GM18519 (cell line): ENCODE data around the gene LSAMP.
"Not testable (repeated sequence)": the region's sequence is repeated elsewhere in the genome, so short reads cannot be mapped to it uniquely, and the experiment has no call there.

Source experiments
- ATAC-seq: cut with Tn5 transposase; IDR thresholded peaks from one replicate; pipeline ENCODE4 v1.9.1; 2021; ENCODE audit warnings: mild to moderate bottlenecking, moderate library complexity; ENCODE audit not compliant: unreplicated experiment, low FRiP score

The LSAMP gene

DNA sequence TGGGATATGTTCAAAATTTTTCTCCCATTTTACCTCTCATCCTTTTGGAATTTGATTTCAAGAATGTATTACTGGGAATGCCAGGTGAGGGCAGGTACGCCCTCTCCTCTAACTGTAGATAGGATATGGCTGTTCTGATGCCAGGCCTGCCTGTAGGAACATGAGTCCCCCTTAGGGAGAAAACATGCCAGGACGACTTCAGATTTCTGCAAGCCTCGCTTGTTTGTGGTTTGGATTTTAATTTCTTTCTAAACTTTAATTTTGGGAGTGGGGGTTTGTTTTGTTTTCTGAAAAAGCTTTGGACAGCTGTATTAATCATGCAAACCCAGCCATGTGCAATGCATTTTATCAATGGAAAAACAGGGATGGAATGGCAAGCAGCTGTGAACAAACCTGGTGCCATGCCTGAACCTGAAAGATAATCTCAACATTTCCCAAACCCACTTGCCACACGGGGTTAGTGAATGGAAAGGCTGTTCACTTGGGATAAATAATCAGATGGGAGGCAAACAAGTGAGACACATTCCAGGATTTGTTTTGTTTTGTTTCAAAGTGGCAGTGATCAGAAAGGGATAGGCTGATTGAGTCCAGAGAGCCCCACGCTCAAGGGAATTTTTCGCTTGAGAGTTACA is 614.4 kb downstream of the LSAMP start:
- no peak for ATAC-seq

DNA sequence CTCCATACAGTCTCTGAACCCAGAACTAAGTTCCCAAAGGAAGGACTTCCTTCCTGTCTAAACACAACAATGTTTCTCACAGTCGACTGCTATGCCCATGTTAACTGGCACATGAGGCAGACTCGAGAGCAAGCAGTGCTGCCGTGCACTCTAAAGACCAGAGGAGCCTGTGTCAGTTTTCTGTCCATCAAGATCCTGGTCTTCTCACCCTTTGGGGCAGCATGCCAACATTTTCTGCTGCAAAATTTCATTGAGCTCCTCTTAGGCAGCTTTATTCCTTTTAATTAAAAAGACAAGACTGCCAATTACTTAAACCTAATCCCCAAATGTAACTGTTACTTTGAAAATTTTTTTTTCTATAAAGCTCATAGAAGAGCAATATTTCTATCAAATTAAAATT is 616.9 kb downstream of the LSAMP start:
- ATAC-seq: no peak

DNA sequence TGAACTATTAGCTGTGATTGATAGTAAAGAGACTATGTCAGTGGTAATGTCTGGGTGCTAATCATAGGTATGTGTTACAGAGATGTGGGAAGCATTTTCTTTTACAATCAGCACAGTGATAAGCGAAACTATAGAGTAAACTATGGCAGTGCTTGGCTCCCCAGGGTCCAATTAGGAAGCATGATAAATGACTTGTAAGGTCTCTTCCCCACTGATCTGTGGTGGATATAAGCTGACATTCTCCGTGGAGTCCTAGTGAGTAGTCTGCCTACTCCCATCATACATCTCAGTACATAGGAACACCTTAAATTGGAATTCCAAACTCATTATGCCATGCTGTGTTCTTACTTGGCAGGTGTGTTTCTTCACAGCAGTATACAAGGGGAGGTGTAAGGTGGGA is 617.8 kb downstream of the LSAMP start:
- ATAC-seq: no peak

DNA sequence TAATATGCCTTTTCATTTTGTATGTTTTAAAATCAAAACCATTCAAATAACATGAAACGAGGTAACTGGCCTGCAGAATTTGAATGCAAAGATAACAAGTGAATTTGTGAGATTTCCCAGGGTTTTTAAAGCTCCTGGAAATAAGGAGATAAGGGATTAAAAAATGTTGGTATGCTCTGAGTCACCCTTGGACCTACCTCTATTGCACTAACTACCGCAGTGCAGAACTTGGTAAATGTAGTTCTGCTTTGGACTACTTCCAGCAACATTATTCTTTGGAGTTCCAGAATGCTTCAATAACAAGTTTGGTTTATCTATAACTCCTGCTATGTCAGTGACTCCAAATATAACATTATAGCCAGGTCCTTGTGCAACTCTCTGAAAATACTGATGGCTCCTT is 620.2 kb downstream of the LSAMP start:
- no peak for ATAC-seq

DNA sequence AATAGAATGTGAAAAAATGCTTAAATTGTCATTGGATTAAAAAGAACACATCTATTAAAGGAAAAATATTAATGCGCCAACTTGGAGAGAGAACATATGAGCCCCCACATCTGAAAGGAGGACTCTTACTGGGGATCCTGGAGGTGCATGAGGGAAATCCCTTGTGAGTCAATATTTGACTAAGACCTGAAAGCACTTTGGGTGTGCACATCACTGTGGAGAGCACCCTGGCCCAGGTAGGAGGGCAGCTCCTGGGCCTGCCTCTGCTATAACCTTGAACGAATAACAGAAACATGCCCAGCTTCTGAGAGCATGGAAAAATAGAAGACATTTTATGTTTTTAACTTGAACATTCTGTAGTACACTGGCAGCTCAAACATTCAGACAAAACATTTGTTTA is 622.2 kb downstream of the LSAMP start:
- no peak for ATAC-seq

DNA sequence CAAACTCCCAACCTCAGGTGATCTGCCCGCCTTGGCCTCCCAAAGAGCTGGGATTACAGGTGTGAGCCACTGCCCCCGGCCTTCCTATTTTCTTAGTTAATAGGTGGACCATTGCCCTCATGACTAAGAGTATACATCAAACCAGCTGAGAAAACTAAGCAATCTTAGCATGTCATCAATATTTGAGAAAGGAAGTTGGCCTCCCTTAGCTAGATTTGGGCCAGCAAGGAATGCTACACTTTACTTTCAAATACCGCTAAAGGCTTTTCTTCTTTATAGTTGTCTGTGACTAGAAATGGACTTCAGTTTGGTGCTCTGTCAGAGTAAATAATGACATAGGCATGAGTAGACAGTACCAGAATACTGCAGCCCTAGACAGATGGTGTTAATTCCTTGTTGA is 622.7 kb downstream of the LSAMP start:
- no peak for ATAC-seq

DNA sequence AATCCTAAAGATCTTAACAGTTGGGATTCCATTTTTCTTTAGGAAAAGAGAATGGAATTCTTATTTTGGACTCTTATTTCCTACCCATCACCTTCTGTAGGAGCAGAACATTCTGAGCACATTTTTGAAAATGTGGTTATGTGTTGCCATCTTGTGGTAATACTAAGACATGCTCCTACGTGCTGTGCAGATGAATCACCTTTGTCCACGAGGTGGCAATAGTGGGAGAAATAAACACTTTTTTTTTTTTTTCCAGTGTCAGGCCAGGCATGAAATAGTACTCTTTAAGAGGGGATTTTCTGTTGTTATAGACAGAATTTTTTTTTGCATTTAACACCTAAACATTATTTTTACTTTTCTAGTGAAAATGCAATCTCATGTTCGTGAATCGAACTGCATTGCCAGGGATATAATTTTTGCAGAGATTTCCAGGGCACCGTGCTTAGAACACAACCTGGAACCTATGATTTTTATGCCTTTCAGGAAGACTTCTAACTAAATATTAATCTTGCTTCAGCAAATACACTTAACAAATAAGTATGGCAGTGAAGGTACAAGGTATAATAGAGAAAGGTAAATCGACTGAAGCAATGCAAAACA is 625.4 kb downstream of the LSAMP start:
- peak; percentile 90 for ATAC-seq

DNA sequence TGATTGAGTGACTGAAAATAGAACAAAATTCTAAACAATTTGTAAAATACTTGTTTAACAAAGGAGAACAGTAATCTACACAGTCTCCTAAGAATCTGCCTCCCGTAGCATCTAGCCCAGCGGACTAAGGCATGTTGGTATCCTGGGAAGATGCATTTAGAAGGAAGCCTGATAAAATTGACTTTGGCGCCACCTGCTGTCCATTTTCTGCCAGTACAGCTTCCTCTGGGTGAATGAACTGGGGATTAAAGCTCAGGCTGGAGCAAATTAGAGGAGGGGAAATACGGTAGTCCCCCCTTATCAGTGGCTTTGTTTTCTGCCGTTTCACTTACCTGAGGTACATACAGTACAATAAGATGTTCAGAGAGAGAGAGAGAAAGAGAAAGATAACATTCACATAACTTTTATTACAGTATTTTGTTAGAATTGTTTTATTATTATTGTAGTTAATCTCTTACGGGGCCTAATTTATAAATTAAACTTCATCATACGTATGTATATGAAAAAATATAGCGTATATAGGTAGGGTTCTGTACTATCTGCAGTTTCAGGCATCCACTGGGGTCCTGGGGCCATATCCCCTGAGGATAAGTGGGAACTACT is 630.4 kb downstream of the LSAMP start:
- ATAC-seq: no peak

DNA sequence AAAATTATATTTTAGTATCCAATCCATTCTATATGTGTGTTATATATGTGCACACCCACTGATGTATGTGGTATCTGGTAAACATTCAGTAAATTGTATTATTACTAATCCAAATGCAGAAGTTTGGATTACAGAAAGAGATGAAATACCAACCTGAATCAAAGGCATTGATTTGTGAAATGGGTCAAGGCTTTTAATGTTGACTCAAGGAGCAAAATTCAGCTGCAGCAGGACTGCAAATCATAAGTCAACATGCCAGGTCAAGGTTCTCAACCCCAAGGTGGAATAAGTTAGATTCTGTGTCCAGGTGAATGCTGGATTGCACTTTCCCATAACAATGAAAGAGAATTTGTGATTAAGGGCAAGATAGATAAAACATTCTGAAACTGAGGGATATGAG is 631.3 kb downstream of the LSAMP start:
- ATAC-seq: no peak

DNA sequence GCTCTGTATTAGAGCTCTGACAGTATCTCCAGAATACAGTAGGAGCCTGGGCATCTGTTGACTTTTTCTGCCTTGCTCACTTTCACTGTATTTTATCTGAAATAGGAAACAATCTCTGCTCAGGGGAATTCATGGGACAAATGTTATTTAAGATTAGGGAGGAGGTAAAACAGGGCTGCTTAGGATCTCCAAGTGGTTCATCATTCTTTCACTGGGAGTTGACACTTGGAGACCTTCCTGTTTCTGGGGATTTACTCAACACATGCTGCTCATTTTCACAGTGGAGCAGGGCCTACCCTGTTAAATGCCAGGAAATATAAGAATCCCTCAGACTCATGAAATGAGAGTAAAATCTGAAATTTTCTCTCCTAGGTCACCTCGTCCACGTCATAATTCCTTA is 636.5 kb downstream of the LSAMP start:
- no peak for ATAC-seq

DNA sequence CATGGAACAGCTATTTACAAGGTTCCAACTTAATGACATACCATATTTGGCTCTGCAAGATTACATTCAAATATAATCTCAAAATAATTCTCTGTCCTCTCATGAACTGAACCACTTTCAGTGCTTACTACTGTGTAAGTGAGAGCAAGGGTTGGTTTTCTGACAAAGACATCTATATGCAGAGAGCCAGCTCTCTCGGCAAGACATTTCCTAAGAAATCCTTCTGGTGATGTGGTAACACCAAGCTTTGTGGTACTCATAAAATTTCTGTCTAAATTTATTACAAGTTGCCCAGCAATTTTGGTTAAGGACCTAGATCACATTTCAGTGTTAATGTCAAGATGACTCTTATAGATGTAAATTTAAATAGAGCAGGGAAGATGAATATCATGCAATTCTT is 637.0 kb downstream of the LSAMP start:
- ATAC-seq: no peak

DNA sequence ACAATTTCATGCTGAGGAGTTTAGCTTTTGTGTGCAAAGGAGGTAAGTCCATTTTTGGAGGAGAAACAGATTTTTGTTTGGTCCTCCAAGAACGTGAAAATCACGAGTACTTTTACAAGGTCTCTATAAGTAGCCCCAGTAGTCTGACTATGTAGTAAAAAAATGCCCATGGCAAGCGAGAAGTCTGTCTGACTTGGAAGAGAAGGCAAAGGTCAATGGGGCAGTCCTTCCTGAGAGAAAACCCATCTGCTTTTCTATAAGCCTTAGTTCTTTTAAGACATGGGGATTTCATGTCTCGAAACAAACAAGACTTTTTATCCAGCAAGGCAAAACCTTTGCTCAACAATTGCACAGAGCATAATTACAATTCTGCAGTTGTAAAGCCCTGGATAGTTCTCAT is 638.8 kb downstream of the LSAMP start:
- no peak for ATAC-seq

DNA sequence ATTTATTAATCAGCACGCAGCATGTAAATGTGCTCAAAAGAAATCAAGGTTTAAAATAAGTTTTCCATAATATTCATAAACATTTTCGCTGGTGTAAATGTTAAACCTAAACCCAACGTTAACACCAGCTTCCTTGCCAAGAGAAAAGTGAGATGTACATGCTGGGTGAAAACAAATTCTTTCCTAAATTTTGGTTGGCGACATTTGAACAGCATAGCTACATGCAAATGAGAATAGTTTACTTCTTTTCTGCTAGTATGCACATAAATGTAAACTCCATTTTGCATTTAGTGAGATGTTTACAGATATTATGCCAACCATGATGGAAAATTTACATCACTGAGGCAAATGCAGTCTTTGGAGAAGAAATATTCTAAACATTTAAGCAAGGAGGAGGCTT is 639.8 kb downstream of the LSAMP start:
- ATAC-seq: no peak

DNA sequence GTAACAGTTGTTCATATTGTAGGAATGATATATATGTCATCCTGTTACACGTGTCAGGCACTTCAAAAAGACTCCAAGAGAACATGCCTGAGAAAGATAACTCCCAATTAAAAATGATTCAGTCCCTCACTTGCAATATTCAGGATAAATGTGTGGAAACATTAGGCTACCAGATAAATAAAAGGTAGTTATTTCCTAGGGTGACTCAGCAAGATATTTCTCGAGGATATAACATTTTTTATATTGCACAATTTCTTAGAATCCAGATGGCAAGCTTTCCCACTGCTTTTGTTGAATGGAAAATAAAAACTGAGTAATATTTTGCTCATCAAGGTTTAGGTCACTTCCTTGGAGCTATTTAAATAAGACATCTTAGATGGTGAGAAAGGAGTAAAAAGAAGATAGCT is 640.6 kb downstream of the LSAMP start:
- ATAC-seq: no peak

DNA sequence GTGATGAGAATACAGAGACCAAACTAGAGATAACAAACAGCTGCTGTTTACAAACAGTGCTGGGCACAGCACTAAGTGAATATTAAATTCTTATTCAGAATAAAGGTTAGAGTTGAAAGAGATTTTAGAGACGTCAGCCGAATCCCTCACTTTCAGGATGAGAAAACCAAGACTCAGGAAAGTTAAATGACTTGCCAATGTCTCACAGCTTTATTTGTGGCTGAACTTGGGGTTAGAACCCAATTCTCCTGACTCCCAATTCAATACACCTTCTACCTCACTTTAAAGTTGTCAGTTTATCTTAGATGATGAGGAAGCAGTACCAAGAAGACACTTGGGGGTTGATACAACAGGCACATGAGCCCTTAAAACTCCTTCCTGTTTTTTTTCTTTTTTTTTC is 641.1 kb downstream of the LSAMP start:
- no peak for ATAC-seq

DNA sequence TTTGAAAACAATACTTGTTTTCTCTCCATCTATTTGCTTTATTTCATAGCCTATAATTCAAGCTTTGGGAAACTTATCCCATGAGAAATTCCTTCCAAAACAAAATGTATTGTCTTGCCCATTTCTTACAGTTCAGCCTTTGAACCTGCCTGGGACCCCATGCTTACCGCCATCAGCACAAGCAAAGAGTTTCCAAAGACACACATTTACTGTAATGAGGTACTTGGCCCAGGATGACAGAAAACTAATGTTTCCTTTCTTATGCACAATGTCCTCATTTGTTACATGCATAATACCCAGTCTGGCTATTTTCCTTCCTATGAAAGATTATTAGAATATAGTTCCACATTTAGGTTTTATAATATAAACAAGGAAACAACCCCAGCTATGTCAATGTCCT is 641.6 kb downstream of the LSAMP start:
- no peak for ATAC-seq

DNA sequence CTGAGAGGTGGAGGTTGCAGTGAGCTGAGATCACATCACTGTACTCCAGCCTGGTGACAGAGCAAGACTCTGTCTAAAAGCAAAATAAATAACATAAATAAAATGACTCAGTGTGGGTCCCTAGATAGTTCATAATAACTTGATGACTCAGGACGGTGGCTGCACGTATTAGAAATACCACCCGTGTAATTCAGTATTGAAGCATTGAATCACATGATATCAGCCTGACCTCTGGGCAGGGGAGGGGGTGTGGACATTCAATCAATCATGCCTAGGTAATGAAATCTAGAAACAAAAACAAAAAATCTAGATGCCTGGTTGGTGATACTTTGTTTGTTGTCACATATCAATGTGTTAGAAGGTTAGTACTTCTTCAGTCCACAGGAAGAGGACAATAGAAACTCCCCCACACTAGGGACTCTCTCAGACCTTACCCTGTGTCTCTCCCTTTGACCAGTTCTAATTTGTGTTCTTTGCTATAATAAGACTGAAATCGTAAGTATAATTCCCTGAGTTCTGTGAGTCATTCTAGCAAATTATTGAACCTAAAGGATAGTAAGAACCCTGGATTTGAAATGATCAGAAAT is 644.7 kb downstream of the LSAMP start:
- no peak for ATAC-seq

DNA sequence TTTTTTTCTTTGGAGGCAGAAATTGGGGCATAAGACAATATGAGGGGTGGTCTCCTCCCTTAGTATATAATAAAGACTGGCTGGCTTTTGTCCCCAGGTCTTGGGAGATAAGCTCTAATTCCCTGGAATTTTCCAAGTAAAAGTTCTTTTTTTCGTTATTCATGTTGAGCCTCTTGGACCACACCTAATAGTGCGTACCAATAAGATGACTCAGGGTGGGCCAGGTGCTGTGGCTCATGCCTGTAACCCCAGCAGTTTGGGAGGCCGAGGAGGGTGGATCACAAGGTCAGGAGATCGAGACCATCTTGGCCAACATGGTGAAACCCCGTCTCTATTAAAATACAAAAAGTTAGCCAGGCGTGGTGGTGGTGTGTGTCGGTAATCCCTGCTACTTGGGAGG is 645.2 kb downstream of the LSAMP start:
- not testable (repeated sequence) for ATAC-seq

DNA sequence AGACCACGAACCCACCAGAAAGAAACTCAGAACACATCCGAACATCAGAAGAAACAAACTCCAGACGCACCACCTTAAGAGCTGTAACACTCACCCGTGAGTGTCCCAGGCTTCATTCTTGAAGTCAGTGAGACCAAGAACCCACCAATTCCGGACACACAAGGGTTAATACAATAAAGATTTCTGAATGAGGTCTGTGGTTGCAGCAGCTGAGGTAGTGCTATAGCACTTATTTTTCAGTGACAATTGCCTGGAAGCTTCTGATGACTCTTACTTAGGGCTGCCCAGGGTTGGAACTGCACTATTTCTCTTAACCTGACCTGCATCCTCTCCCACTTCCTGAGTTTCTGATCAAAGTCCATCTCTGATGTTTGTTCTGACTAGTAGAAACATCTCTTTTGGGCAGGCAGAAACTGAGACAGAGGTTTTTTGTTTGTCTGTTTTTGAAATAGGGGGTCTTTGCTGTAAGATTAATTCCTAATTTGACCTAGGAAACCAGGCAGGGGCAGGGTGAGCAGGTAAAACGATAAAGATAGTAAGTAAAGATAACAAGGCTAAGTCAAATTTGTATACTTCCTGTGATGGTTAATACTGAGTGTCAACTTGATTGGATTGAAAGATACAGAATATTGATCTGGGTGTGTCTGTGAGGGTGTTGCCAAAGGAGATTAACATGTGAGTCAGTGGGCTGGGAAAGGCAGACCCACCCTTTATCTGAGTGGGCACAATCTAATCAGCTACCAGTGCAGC is 652.9 kb downstream of the LSAMP start:
- no peak for ATAC-seq

DNA sequence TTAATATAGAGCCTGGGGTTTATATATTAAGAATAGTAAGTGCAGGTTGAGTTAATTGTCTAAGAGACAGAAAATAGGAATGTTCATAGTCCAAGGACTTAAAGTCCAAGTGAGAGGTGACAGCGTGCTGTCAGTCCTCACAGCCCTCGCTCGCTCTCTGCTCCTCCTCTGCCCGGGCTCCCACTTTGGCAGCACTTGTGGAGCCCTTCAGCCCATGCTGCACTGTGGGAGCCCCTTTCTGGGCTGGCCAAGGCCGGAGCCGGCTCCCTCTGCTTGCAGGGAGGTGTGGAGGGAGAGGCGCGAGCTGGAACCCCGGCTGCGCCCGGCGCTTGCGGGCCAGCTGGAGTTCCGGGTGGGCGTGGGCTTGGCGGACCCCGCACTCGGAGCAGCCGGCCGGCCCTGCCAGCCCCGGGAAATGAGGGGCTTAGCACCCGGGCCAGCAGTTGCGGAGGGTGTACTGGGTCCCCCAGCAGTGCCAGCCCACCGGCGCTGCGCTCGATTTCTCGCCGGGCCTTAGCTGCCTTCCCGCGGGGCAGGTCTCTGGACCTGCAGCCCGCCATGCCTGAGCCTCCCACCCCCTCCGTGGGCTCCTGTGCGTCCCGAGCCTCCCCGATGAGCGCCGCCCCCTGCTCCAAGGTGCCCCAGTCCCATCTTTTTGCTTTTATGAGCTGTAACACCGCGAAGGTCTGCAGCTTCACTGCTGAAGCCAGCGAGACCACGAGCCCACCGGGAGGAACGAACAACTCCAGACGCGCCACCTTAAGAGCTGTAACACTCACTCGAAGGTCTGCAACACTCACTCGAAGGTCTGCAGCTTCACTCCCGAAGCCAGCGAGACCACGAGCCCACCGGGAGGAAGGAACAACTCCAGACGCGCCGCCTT is 653.8 kb downstream of the LSAMP start:
- not testable (repeated sequence) for ATAC-seq
